ENCODE results near the gene DAPK3.
"Not testable (repeated sequence)": the region's sequence is repeated elsewhere in the genome, so short reads cannot be mapped to it uniquely, and the experiment has no call there.

DAPK3 gene

GRCh38 chr19:4012975-4013634 lies 42.2 kb upstream of the DAPK3 start:
- Histone ChIP-seq H3K27ac (ENCODE audit: low read depth, low read length, severe bottlenecking) (no peak overlapping the region), H3K36me3 (ENCODE audit: control insufficient read depth, insufficient read depth, low read length) (peaks cover 64% of the 10 kb centered on the region), H3K9me3 (ENCODE audit: control insufficient read depth, low read length) (no peaks in the 10 kb centered on the region), H3K4me3 (ENCODE audit: extremely low read depth, insufficient read depth, low read length, poor library complexity, severe bottlenecking) (no peak overlapping the region), H3K4me1 (ENCODE audit: control insufficient read depth, insufficient read depth, low read length, poor library complexity, severe bottlenecking) (peaks cover 11% of the 10 kb centered on the region)
- WGBS, 2 experiments (ENCODE audit: insufficient coverage in 2 of 2), result 95 to 96% methylated on average over 33 of the region's 33 CpGs

DNA sequence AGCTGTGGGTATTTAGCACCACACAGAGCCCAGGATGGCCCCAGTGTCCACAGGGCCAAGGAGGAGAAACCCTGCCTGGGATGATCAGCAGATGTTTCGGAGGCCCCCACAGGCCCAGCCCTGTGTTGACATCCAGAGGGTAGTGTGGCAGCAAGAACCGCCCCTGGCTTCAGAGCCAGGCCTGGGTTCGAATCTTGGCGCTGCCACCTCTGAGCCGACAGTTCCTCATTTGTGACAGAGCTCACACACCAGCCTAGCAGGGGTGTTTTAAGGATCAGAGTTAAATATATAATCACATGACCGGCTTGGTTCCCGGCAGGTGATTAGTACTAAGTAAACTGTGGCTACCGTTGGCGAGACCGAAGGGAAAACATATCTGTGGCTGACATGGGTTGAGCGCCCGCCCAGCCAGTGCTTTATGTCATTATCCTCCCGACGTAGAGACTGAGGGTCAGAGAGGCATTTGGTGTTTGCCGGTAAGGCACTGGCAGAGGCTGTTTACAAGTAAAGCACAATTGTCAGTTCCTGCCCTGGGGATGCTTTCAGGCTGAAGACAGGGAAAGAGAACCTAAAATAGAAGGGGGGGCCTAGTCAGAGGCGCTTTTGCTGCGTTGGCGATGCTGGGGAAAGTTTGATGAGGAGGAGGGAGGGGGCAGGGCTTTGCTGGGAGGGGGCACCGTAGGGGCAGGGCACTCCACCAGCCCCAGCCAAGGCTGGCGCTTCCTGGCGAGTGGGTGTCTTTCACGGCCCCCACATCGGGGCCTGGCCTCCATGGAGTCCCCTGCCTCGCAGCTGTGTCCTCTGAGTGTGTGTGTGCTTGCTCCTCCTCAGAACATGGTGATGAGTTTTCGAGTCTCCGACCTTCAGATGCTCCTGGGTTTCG lies 41.4 kb upstream of the DAPK3 start:
- H3K4me1 ChIP-seq (ENCODE audit: control insufficient read depth, insufficient read depth, low read length, poor library complexity, severe bottlenecking), result peaks cover 11% of the 10 kb centered on the region
- H3K9me3 ChIP-seq (ENCODE audit: control insufficient read depth, low read length), result no peaks in the 10 kb centered on the region
- WGBS, 2 experiments (ENCODE audit: insufficient coverage in 2 of 2), result 94 to 96% methylated on average over 21 to 26 of the region's 27 CpGs
- peaks cover 63% of the 10 kb centered on the region for H3K36me3 ChIP-seq (ENCODE audit: control insufficient read depth, insufficient read depth, low read length)
- H3K27ac ChIP-seq (ENCODE audit: low read depth, low read length, severe bottlenecking), result no peak overlapping the region
- H3K4me3 ChIP-seq (ENCODE audit: extremely low read depth, insufficient read depth, low read length, poor library complexity, severe bottlenecking), result no peak overlapping the region

DNA sequence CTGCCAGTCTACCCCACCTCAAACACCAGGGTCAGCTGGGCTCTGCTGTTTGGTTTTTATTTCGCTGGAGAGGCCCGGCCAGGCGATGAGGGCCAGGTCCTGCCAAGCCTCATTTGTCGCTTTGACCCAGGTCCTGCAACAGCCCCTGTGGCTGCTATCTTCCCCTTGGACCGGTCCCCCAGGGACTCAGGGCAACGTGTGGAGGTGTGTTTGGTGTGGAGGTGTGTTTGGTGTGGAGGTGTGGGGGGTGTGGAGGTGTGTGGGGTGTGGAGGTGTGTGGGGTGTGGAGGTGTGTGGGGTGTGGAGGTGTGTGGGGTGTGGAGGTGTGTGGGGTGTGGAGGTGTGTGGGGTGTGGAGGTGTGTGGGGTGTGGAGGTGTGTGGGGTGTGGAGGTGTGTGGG lies 40.5 kb upstream of the DAPK3 start:
- Histone ChIP-seq H3K4me1 (ENCODE audit: control insufficient read depth, insufficient read depth, low read length, poor library complexity, severe bottlenecking) (peaks cover 11% of the 10 kb centered on the region), H3K36me3 (ENCODE audit: control insufficient read depth, insufficient read depth, low read length) (peaks cover 55% of the 10 kb centered on the region)
- not testable (repeated sequence) for H3K9me3 ChIP-seq (ENCODE audit: control insufficient read depth, low read length); H3K4me3 ChIP-seq (ENCODE audit: extremely low read depth, insufficient read depth, low read length, poor library complexity, severe bottlenecking); H3K27ac ChIP-seq (ENCODE audit: low read depth, low read length, severe bottlenecking)
- WGBS, 2 experiments (ENCODE audit: insufficient coverage in 2 of 2), result 90 to 99% methylated on average over 2 to 6 of the region's 6 CpGs

DNA sequence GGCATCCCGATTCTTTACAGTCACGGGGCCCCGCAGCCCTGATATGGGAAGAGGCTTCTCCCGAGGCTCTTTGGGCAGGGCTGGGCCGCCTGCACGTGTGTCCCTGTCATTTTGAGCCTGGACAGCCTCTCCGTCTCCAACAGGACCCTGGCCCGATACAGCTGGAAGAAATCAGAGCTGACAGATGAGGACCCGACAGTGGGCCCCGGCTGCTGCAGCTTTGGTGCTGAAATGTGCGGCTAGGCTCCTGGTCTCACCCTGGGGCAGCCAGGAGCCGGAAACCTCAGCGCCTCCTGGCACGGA lies 39.9 kb upstream of the DAPK3 start:
- Histone ChIP-seq H3K9me3 (ENCODE audit: control insufficient read depth, low read length) (no peaks in the 10 kb centered on the region), H3K36me3 (ENCODE audit: control insufficient read depth, insufficient read depth, low read length) (peaks cover 49% of the 10 kb centered on the region), H3K4me3 (ENCODE audit: extremely low read depth, insufficient read depth, low read length, poor library complexity, severe bottlenecking) (no peak overlapping the region), H3K4me1 (ENCODE audit: control insufficient read depth, insufficient read depth, low read length, poor library complexity, severe bottlenecking) (peaks cover 11% of the 10 kb centered on the region), H3K27ac (ENCODE audit: low read depth, low read length, severe bottlenecking) (no peak overlapping the region)
- WGBS, 2 experiments (ENCODE audit: insufficient coverage in 2 of 2), result 89 to 95% methylated on average over 14 of the region's 14 CpGs

GRCh38 chr19:4009990-4010807 lies 39.3 kb upstream of the DAPK3 start:
- H3K36me3 ChIP-seq (ENCODE audit: control insufficient read depth, insufficient read depth, low read length), result peaks cover 43% of the 10 kb centered on the region
- no peaks in the 10 kb centered on the region for H3K9me3 ChIP-seq (ENCODE audit: control insufficient read depth, low read length)
- peak overlapping the region; percentile 53 for H3K27ac ChIP-seq (ENCODE audit: low read depth, low read length, severe bottlenecking)
- H3K4me3 ChIP-seq (ENCODE audit: extremely low read depth, insufficient read depth, low read length, poor library complexity, severe bottlenecking), result no peak overlapping the region
- H3K4me1 ChIP-seq (ENCODE audit: control insufficient read depth, insufficient read depth, low read length, poor library complexity, severe bottlenecking), result peaks cover 11% of the 10 kb centered on the region
- 90 to 96% methylated on average over 17 to 24 of the region's 24 CpGs for WGBS, 2 experiments (ENCODE audit: insufficient coverage in 2 of 2)

DNA sequence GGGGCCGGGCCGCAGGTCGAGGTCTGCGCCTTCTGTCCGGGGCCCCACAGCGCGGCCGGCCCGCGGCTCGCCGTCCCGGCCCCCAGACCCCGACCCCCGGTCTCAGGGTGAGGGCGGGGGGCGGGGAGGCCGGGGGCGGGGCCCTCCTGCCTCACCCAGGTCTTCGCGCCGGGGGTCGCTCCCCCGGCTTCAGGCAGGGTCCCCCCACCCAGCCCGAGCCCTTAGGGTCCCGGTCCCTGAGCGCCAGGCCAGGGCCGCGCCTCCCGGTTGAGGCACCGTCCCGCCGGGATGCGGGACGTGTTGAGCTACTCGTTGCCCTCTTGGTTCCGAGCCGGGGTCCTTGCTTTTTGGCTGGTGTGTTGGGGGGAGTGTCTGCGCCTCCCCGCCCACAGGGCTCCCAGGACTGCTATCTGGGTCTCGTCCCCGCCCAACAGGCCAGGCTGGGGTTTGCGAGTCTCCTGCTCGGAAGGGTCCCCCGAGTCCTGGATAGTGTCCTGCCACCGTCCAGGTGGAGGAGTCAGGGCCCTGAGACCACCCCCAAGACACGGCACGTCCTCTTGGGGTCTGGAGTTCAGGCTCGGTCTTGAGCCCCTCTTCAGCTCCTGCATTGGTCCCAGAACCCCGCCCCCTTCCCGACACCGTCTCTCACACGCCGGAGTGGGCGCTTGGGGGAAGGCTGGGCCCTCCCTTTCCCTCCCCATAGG lies 37.1 kb upstream of the DAPK3 start:
- Histone ChIP-seq H3K4me1 (ENCODE audit: control insufficient read depth, insufficient read depth, low read length, poor library complexity, severe bottlenecking) (peaks cover 11% of the 10 kb centered on the region), H3K9me3 (ENCODE audit: control insufficient read depth, low read length) (no peaks in the 10 kb centered on the region), H3K36me3 (ENCODE audit: control insufficient read depth, insufficient read depth, low read length) (peaks cover 21% of the 10 kb centered on the region), H3K27ac (ENCODE audit: low read depth, low read length, severe bottlenecking) (no peak overlapping the region), H3K4me3 (ENCODE audit: extremely low read depth, insufficient read depth, low read length, poor library complexity, severe bottlenecking) (peak overlapping the region; percentile 92)
- WGBS, 2 experiments (ENCODE audit: insufficient coverage in 2 of 2), result 0 to 1% methylated on average over 25 of the region's 55 CpGs

DNA sequence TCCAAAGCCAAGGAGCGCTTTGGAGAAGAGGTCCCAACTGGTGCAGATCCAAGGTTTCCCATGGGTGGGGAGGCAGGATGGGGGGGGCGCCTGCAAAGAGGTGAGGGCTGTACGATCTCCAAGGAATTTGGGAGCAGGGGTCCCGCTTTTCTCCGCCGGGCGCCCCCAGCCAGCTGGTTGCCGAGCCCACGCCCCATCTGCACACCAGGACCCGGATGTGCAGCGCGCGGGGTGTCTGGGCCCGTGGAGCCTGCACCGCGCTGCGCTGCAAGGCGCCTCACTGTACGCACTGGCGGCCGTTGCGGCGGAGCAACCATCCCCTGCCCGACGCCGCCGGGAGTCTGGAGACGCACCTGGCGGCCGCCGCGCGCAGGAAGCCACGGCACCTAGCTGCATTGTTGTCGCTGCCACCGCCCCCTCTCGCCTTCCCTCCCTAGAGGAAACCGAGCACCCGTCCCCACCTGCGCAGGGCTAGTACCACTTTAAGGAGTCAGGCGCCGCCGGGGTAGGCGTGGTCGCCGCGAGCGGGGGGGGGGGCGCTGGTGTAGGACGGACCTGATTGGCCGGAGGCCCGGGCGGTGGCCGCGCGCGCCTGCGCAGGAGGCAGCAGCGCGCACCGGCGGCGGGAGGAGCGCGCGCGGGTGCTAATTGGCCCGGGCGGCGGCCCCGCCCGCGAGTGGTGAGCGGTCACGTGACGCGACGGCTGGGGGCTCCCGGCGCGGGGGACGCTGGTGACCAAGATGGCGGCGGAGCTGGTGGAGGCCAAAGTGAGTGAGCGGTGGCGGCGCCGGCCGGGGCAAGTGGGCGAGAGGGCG lies 36.3 kb upstream of the DAPK3 start, which contains the start of gene PIAS4:
PIAS4 (plus strand) TSS at position 716 of the 815 bp plus-strand sequence; CDS start at position 741, 25 bp downstream.
- 0 to 1% methylated on average over 48 to 64 of the region's 91 CpGs for WGBS, 2 experiments (ENCODE audit: insufficient coverage in 2 of 2)
- peak within 1 kb of the TSS; percentile 92 for H3K4me3 ChIP-seq (ENCODE audit: extremely low read depth, insufficient read depth, low read length, poor library complexity, severe bottlenecking)
- no peaks in the 10 kb centered on the region for H3K9me3 ChIP-seq (ENCODE audit: control insufficient read depth, low read length)
- peaks cover 11% of the 10 kb centered on the region for H3K4me1 ChIP-seq (ENCODE audit: control insufficient read depth, insufficient read depth, low read length, poor library complexity, severe bottlenecking)
- H3K36me3 ChIP-seq (ENCODE audit: control insufficient read depth, insufficient read depth, low read length), result peaks cover 13% of the 10 kb centered on the region
- H3K27ac ChIP-seq (ENCODE audit: low read depth, low read length, severe bottlenecking), result peak within 1 kb of the TSS; percentile 59

DNA sequence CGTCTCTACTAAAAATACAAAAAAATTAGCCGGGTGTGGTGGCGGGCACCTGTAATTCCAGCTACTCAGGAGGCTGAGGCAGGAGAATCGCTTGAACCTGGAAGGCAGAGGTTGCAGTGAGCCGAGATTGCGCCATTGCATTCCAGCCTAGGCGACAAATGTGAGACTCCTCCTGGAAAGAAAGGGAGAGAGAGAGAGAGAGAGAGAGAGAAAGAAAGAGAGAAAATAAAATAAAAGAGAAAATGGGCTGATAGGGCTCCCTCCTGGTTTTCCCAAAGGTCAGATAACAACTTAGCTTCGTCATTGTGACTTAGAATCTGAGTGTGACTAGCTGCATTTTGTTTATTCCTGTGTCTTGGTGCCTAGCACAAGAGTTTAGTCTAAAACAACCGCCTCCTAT lies 34.5 kb upstream of the DAPK3 start:
- H3K4me3 ChIP-seq (ENCODE audit: extremely low read depth, insufficient read depth, low read length, poor library complexity, severe bottlenecking); H3K9me3 ChIP-seq (ENCODE audit: control insufficient read depth, low read length); H3K27ac ChIP-seq (ENCODE audit: low read depth, low read length, severe bottlenecking); H3K36me3 ChIP-seq (ENCODE audit: control insufficient read depth, insufficient read depth, low read length): not testable (repeated sequence)
- peaks cover 11% of the 10 kb centered on the region for H3K4me1 ChIP-seq (ENCODE audit: control insufficient read depth, insufficient read depth, low read length, poor library complexity, severe bottlenecking)
- WGBS, 2 experiments (ENCODE audit: insufficient coverage in 2 of 2), result 91% methylated on average over 9 of the region's 9 CpGs

DNA sequence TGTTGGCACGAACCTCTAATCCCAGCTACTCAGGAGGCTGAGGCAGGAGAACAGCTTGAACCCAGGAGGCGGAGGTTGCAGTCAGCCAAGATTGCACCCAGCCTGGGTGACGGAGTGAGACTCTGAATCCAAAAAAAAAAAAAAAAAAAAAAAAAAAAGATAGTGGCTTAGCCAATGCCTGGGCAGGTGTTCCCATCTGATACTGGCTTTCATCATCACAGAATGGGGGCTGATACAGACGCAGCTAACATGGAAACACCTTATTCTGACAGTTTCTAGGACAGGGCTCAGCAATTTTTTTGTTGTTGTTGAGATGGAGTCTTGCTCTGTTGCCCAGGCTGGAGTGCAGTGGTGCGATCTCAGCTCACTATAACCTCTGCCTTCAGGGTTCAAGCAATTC lies 29.9 kb upstream of the DAPK3 start:
- not testable (repeated sequence) for H3K36me3 ChIP-seq (ENCODE audit: control insufficient read depth, insufficient read depth, low read length); H3K4me1 ChIP-seq (ENCODE audit: control insufficient read depth, insufficient read depth, low read length, poor library complexity, severe bottlenecking); H3K27ac ChIP-seq (ENCODE audit: low read depth, low read length, severe bottlenecking); H3K4me3 ChIP-seq (ENCODE audit: extremely low read depth, insufficient read depth, low read length, poor library complexity, severe bottlenecking); H3K9me3 ChIP-seq (ENCODE audit: control insufficient read depth, low read length)
- 84 to 89% methylated on average over 3 to 4 of the region's 5 CpGs for WGBS, 2 experiments (ENCODE audit: insufficient coverage in 2 of 2)
